ENCODE measurements around the gene SLC35F3.

Gene SLC35F3

GRCh38 chr1:234373064-234373958 lies 468.8 kb downstream of the SLC35F3 start, which contains the start of gene COA6:
Gene COA6, plus strand, starts transcription at chr1:234373456. Its CDS starts 11 bp downstream, at chr1:234373467.
- Histone ChIP-seq H3K18ac (ENCODE audit: low read length) (peak within 1 kb of the TSS; percentile 93), H4K91ac (ENCODE audit: low read depth, low read length, poor library complexity) (no peak within 1 kb of the TSS), H3K4me2 (ENCODE audit: insufficient read depth, low read length, poor library complexity, severe bottlenecking) (peak within 1 kb of the TSS; percentile 60), H4K8ac (ENCODE audit: low read depth, low read length) (no peak within 1 kb of the TSS), H3K9me3 (replicated peaks in 1 of 2; ENCODE audit: control insufficient read depth in 2 of 2, insufficient read depth in 1 of 2, low read depth in 1 of 2, low read length in 2 of 2) (no peaks in the 10 kb centered on the region), H3K4me1 (ENCODE audit: control insufficient read depth in 2 of 2, insufficient read depth in 1 of 2, low read depth in 1 of 2, low read length in 2 of 2) (peaks cover 2 to 10% of the 10 kb centered on the region in 2 donors), H2BK5ac (ENCODE audit: low read length) (peak within 1 kb of the TSS; percentile 90), H3K4ac (ENCODE audit: low read length) (no peak within 1 kb of the TSS), H2BK12ac (ENCODE audit: low read length) (no peak within 1 kb of the TSS), H3K27ac (replicated peaks; ENCODE audit: low read length) (peak within 1 kb of the TSS; percentile 81), H3K27me3 (ENCODE audit: control insufficient read depth in 3 of 3, insufficient read depth in 3 of 3, low read depth in 1 of 3, low read length in 3 of 3) (peaks cover 0 to 6% (median 0%) of the 10 kb centered on the region in 3 experiments), H3K14ac (ENCODE audit: low read length) (no peak within 1 kb of the TSS), H2BK120ac (ENCODE audit: low read depth, low read length) (no peak within 1 kb of the TSS), H3K23ac (ENCODE audit: low read depth, low read length, poor library complexity) (peak within 1 kb of the TSS; percentile 76), H3K9ac (ENCODE audit: low read depth, low read length, poor library complexity) (peak within 1 kb of the TSS; percentile 97), H3K36me3 (replicated peaks in 1 of 2; ENCODE audit: control insufficient read depth in 2 of 2, insufficient read depth in 2 of 2, low read length in 2 of 2) (peaks cover 11 to 35% of the 10 kb centered on the region in 2 donors), H2AFZ (ENCODE audit: low read length) (peak within 1 kb of the TSS; percentile 97), H3K4me3 (ENCODE audit: low read length in 2 of 2) (peak within 1 kb of the TSS; percentile 73 to 86), H2AK5ac (ENCODE audit: low read depth, low read length) (no peak within 1 kb of the TSS), H3K79me1 (ENCODE audit: low read depth, low read length) (no peaks in the 10 kb centered on the region), H2BK15ac (ENCODE audit: low read length) (no peak within 1 kb of the TSS)
- peak; percentile 92 for DNase-seq (ENCODE audit: low spot score)
- WGBS, 2 donors (ENCODE audit: extremely low coverage in 2 of 2, insufficient read length in 2 of 2, insufficient replicate concordance in 1 of 2) = no CpG with 5 or more reads among the region's 62 CpGs

- Histone ChIP-seq H2AFZ (ENCODE audit: low read length) (peak overlapping the region; percentile 97), H3K27me3 (ENCODE audit: control insufficient read depth in 3 of 3, insufficient read depth in 3 of 3, low read depth in 1 of 3, low read length in 3 of 3) (peaks cover 0 to 2% (median 0%) of the 10 kb centered on the region in 3 experiments), H3K4ac (ENCODE audit: low read length) (no peak overlapping the region), H3K36me3 (replicated peaks in 1 of 2; ENCODE audit: control insufficient read depth in 2 of 2, insufficient read depth in 2 of 2, low read length in 2 of 2) (peaks cover 11 to 40% of the 10 kb centered on the region in 2 donors), H4K91ac (ENCODE audit: low read depth, low read length, poor library complexity) (no peak overlapping the region), H3K14ac (ENCODE audit: low read length) (no peak overlapping the region), H2BK12ac (ENCODE audit: low read length) (no peak overlapping the region), H3K9me3 (replicated peaks in 1 of 2; ENCODE audit: control insufficient read depth in 2 of 2, insufficient read depth in 1 of 2, low read depth in 1 of 2, low read length in 2 of 2) (no peaks in the 10 kb centered on the region), H2BK5ac (ENCODE audit: low read length) (peak overlapping the region; percentile 90), H2AK5ac (ENCODE audit: low read depth, low read length) (no peak overlapping the region), H2BK120ac (ENCODE audit: low read depth, low read length) (no peak overlapping the region), H3K9ac (ENCODE audit: low read depth, low read length, poor library complexity) (peak overlapping the region; percentile 97), H3K4me2 (ENCODE audit: insufficient read depth, low read length, poor library complexity, severe bottlenecking) (peak overlapping the region; percentile 58), H4K8ac (ENCODE audit: low read depth, low read length) (no peak overlapping the region), H3K23ac (ENCODE audit: low read depth, low read length, poor library complexity) (peak overlapping the region; percentile 76), H3K18ac (ENCODE audit: low read length) (no peak overlapping the region), H3K4me1 (ENCODE audit: control insufficient read depth in 2 of 2, insufficient read depth in 1 of 2, low read depth in 1 of 2, low read length in 2 of 2) (peaks cover 2 to 10% of the 10 kb centered on the region in 2 donors), H2BK15ac (ENCODE audit: low read length) (no peak overlapping the region), H3K27ac (replicated peaks; ENCODE audit: low read length) (no peak overlapping the region), H3K4me3 (ENCODE audit: low read length in 2 of 2) (peak overlapping the region; percentile 73 to 86), H3K79me1 (ENCODE audit: low read depth, low read length) (peaks cover under 1% of the 10 kb centered on the region)
- DNase-seq (ENCODE audit: low spot score) = peak; percentile 5
- WGBS, 2 donors (ENCODE audit: extremely low coverage in 2 of 2, insufficient read length in 2 of 2, insufficient replicate concordance in 1 of 2) = no CpG with 5 or more reads among the region's 6 CpGs
Measured at GRCh38 chr1:234373959-234374254, 469.4 kb downstream of the SLC35F3 start.

Small RNA genes within 50 kb of the gene (small RNA-seq; reads per million reads assigned to genes)
- gene MIR4671 (ENCODE audit: insufficient read depth) = 1.6 reads per million

Data from neuronal stem cell (in vitro differentiated cells).